GM18858 (cell line): ENCODE data around the gene BRD7.
"Not testable (repeated sequence)": the region's sequence is repeated elsewhere in the genome, so short reads cannot be mapped to it uniquely, and the experiment has no call there.

Experiments used
- ATAC-seq: cut with Tn5 transposase; IDR thresholded peaks from one replicate; pipeline ENCODE4 v1.9.1; 2021; ENCODE audit not compliant: unreplicated experiment

The BRD7 gene

DNA sequence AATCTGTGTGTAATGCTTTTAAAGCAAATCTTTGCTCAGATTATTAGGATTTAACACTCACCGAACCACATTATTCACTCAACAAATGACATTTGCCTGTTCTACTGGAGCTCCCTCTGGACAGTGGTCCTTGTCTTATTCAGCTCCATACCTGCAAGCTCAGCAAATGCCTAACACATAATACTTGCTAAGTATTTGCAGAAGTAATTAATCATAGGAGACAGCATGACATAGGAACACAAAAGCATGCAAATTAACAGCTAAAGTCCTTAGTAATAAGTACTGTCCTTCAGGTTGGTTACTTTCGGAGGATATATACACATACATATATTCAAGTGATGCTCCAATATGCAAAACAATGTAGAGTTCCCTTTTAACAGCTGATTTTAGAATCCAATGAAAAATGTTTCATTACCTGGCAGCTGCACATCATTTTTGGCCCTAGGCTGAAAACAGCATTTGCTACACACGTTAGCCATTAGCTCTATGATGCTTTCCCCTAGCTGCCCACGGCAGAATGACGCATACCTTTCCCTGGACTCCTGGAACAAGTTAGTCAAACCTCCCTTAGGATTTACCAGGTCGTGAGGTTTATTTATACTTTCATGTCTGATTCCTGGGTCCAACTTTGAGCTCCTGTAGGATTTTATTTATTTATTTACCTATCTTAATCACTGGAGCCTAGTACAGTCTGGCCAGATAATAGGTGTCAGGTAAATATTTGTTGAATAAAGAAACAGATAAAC is 8.6 kb downstream of the BRD7 start:
- ATAC-seq, result no peak

DNA sequence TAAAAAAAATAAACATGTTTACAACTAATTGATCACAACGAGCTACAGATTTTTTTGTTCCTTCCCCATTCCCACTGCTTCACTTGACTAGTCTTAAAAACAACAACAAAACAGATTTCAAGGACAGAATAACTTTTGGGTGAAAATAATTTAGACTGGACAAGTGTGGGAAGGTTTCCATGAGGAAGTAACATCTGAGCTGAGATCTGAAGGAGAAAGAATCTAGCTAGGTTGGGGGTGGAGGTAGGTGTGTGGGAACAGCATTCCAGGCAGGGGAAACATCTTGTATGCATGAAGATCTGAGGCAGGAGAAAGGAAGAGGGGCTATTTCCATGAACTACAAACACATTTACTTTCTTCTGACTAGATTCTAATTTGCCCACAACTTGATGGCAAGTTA is 9.2 kb downstream of the BRD7 start:
- no peak for ATAC-seq

DNA sequence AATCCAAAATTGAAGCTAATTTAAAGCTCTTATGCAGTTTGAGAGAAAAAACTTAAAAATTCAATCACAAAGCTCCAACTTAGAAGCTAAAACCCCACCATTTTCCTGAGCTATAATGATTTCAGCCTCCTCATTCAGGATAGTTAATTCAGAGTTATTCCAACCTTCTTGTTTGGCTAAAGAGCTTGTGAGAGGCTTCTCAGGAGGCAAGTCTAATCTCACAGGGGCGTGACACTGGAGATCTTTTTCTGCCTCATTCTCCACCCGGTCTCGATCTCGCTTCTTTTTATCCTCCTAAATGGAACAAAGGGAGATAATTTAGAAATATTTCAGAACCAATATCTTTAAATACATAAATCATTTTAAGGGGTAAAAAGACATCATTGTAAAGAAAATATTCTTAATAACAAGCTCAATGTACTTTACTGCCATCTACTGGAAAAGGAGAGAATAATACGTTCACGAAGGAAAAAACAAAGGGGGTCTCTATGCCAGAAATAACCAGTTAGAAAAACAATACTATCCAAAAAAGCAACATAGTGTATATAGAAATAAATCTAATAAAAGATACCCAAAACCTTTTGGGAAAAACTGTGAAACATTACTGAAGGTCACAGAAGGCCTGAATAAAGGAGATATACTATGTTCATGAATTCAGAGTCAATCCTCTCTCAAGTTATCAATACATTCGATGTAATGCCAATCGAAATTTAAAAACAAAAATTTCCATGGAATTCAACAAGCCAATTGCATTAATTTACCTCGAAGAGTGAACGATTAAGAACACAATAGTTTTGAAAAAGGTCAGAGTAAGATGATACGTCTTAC is 13.9 kb downstream of the BRD7 start:
- ATAC-seq, result no peak

DNA sequence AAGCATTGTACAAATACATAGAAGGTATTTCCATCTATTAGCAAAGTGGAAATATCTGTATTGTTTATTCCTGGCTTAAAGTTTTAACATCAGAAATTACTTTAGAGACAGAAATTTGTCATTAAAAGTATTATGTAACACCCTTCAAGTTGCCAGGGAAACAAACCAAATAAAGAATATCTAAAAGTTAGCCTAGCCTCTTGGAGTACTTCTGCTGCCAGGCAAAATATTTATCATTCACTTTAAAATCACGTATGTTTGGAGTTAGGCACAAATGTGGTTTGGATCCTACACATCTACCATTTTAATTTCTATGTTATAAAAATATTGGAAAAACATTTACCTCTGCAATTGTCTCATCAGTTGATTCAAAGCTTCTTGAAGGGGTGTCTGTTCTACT is 14.7 kb downstream of the BRD7 start:
- ATAC-seq, result no peak

DNA sequence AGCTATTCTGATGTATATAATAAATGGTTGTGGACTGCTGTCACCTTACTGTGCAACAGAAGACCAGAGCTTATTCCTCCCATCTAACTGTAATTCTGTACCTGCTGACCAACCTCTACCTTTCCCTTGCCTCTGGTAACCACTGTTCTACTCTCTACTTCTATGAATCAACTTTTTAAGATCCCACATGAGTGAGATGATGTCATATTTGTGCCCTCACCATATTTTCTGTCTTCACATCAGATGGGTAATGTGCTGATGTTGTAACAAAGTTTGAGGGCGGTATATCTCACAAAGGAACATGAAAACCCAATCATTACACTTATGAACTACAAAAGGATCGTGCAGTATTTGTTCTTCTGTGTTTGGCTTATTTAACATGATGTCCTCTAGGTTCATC is 16.8 kb downstream of the BRD7 start:
- ATAC-seq, result no peak

DNA sequence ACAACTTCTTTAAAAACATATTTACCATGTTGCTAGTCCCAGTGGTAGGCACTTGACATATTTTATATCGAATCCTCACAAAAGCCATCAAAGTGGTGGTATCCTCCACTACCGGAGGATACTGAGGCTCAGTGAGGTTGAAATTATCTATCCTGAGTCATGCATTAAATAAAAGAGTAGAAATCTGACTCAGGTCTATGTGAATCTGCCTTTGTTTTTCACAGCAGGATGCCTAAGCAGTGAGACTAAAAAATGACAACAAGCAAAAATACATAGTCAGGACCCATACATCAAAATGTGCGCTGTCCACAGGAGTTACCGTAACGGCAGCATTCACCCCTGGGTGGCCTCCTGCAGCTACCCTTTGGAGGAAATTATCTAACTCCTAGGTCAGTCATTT is 17.7 kb downstream of the BRD7 start:
- ATAC-seq, result no peak

DNA sequence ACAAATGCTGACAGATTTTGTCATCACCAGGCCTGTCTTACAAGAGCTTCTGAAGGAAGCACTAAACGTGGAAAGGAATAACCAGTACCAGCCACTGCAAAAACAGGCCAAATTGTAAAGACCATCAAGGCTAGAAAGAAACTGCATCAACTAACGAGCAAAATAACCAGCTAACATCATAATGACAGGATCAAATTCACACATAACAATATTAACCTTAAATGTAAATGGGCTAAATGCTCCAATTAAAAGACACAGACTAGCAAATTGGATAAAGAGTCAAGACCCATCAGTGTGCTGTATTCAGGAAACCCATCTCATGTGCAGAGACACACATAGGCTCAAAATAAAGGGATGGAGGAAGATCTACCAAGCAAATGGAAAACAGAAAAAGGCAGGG is 23.6 kb downstream of the BRD7 start:
- ATAC-seq, result not testable (repeated sequence)

DNA sequence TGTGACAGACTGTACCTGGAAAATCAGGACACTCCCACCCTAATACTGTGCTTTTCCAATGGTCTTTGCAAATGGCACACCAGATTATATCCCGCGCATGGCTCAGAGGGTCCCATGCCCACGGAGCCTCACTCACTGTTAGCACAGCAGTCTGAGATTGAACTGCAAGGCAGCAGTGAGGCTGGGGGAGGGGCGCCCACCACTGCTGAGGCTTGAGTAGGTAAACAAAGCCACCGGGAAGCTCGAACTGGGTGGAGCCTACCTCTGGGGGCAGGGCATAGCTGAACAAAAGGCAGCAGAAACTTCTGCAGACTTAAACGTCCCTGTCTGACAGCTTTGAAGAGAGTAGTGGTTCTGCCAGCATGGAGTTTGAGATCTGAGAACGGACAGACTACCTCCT is 25.2 kb downstream of the BRD7 start:
- ATAC-seq, result not testable (repeated sequence)

DNA sequence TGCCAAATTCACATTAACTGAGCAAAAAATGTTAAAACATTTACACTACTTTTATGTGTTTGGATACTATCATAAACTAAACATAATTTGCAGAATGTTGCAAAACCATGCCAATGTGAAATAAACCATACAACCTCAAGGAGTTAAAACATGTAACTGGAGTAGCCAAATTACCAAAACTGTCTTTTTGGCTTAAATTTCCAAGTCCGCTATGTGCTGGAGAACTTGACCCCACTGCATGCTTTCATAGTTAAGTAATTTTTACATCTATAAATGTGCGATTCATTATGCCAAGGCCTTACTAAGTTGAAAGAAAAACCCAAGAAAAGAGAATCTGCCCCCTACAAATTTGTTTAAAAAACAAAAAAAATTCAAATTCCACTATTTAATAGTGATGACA is 28.2 kb downstream of the BRD7 start:
- ATAC-seq, result no peak

DNA sequence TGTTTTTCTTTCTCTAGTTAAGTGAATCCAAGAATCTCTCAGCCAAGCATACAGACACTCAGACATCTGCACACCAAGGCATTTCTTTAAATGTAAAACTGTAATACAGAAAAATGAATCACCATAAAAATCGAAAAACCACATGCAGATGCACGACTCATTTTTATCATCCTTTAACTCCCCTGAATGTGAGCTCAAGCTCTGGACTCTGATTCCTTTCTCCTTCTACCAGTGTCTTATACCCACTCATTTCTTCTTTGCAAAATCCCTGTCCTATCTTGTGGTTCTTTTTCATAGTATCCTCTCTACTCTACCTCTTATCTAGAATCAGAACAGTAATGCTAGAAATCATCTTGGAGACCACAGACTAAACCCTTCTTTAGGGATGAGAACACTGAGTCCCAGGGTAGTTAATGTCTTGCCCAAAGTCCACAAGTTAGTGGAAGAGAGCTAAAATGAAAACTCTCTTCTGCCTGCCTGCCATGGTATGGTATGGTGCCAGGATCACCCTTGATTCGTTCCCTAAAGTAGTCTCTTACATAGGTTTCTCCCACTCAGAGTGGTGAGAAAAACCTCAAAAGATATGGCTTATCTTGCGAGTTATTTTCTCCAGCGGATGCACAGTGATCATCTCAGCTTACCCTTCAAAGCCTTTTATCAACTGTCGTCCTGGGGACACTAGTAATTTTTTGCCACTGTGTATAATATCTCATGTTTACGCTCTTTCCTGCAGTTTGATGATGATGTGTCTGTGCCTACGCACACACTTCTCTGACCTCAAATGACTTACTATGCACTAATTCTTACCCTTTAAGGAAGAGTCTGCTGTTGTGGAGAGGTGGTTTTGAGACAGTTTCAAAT is 30.2 kb downstream of the BRD7 start:
- ATAC-seq, result no peak

DNA sequence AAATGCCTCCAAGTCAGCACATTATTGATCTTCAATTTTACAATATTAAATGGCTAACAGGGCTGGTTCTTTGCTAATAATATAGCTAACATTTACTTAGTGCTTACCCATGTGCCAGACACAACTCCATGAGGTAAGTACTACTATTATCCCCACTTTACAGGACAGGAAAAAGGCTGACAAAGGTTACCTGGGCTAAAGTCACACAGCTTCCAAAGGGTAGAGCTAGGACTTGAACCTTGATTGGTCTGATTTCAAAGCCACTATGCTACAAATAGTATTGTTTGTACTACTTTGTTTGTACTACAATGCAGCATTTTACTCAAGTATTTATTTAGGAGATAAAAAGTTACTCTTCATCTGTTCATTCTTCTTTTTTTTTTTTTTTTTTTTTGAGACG is 31.9 kb downstream of the BRD7 start:
- ATAC-seq, result no peak

DNA sequence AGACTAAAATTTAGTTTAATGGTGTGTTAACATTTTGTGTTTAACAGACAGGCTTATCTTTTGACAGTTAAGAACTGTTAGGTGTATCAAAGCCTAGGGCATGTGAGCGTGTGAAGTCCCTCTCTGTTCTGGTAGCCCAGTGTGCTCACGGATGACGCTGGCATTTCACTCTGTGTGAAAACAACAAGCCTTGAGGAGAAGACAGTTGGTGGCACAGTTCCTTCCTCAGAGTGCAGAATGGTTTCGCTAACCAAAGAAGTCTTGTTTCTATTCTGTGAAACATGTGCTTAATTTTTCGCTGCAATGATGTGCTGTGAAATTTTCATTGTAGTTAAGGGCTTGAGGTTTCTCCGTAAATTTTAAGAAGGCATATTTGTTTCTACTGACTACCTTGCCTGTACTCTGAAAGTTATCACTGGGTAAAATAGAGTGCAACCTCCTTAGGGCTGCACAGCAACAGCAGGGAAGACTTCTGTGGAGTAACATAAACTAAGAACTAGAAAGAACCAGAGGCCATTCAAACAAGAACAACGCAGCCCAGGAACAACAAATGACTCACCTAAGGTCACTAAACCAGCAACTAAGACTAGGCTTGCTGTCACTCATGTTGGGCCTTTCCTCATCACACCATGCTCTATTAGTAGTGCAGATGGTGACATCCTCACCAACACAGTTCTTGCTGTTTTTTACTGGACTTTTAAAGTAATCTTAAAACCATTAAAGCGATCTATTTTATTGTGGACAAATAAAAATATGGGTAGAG is 33.4 kb downstream of the BRD7 start:
- no peak for ATAC-seq

DNA sequence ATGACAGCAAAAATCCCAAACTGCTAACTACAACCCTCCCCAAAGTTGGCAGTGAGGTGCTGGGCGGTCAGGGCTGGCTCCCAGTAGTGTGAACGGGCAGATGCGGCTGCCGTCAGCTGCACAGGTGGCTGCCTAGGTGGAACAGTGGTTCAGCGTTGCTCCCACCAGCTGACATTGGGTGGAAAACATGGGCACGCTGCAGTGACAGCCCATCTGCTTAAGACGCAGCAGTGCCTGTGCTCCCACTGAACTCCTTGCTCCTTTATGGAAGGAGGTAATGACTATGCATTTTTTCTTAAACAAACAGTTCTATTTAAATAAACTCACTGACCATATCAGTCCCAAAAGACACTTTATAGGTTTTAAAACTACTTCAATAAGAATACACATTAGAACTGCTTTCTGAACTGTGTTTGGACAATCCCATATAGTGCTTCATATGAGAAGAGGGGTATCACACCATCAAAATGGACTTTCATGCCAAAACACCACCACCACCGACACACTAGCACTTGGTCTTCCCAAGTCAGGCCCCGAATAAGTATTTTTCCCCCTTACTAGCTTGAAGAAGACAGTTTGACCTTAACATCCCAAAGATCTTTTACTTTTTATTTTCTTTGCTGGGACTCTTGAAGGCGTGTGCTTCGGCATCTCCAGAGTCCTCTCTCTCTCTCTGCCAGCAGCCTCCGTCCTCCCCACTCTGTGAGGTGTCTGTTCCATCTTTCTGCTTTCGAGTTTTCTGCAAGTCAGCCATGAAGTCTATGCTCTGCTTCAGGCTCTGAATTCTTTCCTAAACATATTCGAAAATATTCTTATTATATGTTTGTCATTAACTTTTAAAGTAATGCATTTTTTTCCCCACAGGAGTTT is 34.4 kb downstream of the BRD7 start:
- ATAC-seq, result no peak

DNA sequence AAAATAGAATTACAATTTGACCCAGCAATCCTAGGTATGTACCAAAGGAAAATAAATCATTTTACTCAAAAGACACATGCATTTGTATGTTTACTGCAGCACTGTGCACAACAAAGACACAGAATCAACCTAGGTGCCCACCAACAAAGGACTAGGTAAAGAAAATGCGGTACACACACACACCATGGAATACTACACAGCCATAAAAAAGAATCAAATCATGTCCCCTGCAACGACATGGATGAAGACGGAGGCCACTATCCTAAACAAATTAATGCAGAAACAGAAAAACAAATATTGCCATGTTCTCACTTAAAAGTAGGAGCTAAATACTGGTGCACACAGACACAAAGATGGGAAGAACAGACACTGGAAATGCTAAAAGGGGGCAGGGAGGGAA is 36.2 kb downstream of the BRD7 start:
- ATAC-seq, result no peak

DNA sequence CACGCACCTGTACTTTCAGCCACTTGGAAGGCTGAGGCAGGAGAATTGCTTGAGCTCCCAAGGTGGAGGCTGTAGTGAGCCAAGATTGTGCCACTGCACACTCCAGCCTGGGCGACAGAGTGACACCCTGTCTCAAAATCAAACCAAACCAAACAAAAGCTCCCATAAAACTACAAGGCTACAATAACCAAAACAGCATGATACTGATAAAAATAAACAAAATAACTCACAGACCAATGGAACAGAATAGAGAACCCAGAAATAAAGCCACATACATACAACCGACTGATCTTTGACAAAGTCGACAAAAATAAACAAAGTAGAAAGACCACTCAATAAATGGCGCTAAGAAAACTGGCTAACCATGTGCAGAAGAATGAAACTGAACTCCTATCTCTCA is 37.2 kb downstream of the BRD7 start:
- ATAC-seq, result no peak

DNA sequence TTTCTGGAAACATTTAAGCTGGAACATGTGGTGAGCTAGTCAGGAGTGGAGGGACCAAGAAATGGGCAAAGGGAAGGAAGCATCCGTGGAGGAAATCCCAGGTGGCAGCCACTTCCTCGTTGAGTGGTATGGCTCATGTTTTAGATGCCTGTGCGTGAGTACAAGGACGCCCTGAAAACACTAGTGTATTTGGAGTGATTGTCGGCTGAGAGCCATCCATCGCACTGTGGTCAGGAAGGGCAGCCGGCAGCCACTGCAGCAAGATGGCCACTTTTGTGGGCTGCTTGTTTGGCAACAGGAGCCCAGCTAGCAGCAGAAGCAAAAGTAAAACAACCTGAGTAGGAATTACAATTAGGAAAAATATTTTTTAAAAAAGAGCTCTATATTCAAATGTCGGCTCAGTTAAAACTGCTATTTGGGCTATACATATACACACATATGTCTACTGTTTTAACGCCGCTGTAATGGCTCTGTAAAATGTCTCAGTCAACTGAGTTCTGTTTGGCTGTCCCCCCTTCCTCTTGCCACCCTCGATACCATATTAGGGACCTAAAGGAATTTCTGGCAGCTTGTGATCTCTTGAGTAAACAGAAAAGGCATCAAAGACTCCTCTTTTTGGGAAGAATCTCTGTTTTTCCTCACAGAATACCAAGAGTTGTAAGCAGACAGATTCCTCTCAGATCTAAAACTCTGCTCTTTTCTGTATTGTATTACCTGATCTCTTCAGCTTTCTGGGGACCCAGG is 39.2 kb downstream of the BRD7 start:
- ATAC-seq, result no peak

DNA sequence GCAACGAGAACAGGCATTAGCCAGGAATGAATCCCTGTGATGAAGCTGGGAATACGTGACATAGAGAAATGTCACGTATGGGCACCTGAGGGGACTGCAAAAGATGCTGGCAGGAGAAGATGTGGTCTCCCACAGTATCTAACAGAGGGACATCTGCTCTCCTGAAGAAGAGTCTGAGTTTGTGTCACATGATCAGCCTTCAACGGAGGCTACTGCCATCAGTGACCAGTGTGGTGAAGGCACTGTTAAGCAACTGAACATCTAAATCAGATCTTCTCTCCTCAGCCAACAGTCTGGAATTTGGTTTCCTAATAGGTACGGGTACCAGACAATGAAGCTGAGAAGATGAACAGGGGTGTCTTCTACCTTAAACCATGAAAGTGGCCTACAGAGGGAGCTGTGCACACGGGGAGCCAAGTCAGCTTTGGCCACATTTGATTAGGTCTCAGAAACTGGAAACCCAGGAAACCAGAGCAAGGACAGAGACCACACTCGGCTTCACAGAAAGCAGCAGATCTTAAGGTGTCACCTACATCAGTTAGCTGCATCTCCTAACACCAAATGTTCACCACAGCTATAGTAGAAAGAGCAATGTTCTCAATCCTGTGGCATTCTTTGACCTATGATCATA is 41.8 kb downstream of the BRD7 start:
- peak; percentile 47 for ATAC-seq

DNA sequence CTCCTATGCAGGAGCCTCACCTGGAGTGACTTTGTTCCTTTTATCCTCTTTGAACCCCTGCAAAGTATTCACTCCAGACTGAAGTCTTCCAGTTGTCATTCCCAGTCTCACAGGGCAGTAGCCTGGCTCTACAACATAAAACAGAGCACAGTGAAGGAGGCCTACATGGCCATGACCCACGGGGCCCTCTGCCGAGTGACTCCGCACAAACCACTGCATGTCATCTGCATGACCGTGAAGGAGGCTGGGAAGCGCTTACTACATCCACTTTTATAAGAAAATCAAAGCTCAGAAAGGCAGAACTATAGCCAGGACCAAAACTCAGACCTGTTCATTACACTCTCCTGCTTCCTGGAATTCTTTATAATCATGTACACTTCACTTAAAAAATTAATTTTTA is 42.5 kb downstream of the BRD7 start:
- ATAC-seq, result no peak

DNA sequence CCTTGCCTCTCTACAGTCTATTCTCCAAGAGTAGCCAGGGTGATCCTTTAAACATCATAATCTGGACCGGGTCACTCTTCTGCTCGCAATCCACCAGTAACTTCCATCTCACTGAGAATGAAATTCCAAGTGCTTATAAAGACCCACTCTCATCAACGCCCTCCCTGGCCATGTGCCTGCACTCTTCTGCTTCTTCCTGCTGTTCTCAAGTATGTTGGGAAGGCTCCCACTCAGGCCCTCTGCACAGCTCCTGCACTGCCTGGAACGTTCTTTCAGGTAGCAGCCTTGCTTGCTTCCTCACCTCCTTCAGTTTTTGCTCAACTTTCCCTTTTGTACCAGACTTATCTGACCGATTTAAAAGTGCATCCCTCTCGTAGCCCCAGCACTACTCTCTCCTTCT is 44.4 kb downstream of the BRD7 start:
- ATAC-seq, result no peak
